Activated naive CD4-positive, alpha-beta T cell treated with anti-CD3 and anti-CD28 coated beads for 36 hours (primary cell): ENCODE data around the gene EP300. TPM values are rescaled to one million over a fixed set of nuclear protein-coding genes. Genes with fewer than 3 reads are reported as not detected.

Experiments used
- CTCF ChIA-PET: fragments of 350-600 bp; sonication (Branson Sonifier 250); formaldehyde crosslinking; loops from one replicate; lab custom pipeline; 2021; ENCODE audit warnings: antibody characterized with exemption; lab: Charles Lee
- DNase-seq: peaks from one replicate; pipeline ENCODE4 v3.0.0-alpha.2; 2020
- H3K27ac Mint-ChIP-seq: one replicate; pipeline ENCODE4 v1.8.0; 2021; ENCODE audit warnings: mild to moderate bottlenecking, mixed read lengths
- H3K27me3 Mint-ChIP-seq: one replicate; pipeline ENCODE4 v1.8.0; 2021; ENCODE audit warnings: low read depth, mixed read lengths
- H3K36me3 Mint-ChIP-seq: one replicate; pipeline ENCODE4 v1.8.0; 2021; ENCODE audit warnings: low read depth, mixed read lengths
- H3K4me1 Mint-ChIP-seq: one replicate; pipeline ENCODE4 v1.8.0; 2021; ENCODE audit warnings: low read depth, mixed read lengths
- H3K4me3 Mint-ChIP-seq: one replicate; pipeline ENCODE4 v1.8.0; 2021; ENCODE audit warnings: mild to moderate bottlenecking, moderate library complexity, mixed read lengths
- H3K9me3 Mint-ChIP-seq: one replicate; pipeline ENCODE4 v1.8.0; 2021; ENCODE audit warnings: mixed read lengths
- intact Hi-C: fragments of 100-400 bp; cut with micrococcal nuclease; formaldehyde crosslinking; loops from one replicate; pipeline ENCODE4 v1.15.1; 2023
- total RNA-seq, 2 experiments: library from RNA; stranded (reverse); gene quantifications; one replicate each; pipeline ENCODE4 v1.2.3, GENCODE V29; 2021

EP300 gene
- total RNA-seq, 2 experiments from 2014 or later, result 37.2 to 38.4 TPM

DNA sequence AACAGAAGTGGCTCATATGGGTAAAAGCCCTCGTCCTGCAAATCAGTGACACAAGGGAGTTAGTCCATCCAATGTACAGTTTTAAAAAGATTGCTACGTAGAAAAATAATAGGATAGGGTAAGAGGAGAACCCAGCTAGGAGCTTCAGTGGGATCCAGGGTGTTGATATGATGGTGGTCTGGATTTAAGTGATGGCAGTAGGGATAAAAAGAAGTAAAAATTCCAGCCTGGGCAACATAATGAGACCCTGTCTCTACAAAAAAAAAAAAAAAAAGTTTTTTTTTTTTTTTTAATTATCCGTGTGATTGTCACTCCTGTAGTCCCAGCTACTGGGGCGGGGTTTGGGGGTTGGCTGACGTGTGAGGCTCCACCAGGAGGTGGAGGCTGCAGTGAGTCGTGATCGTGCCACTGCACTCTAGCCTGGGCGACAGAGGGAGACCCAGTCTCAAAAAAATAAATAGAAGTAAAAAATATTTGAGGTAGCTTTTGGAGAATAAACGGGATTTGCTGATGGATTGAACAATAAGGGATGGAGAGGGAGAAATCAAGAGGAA, 105.7 kb downstream of the EP300 start:
- H3K36me3 Mint-ChIP-seq, result no peaks in the 10 kb centered on the region
- CTCF ChIA-PET, result interaction anchor here (1.5 to 2.4 kb wide), 2 partner anchors 17 to 39 kb away, joined by 3 to 9 read pairs; no protein-coding TSS in a partner anchor
- no peaks in the 10 kb centered on the region for H3K9me3 Mint-ChIP-seq
- H3K27me3 Mint-ChIP-seq, result no peaks in the 10 kb centered on the region
- peaks cover 8% of the 10 kb centered on the region for H3K4me1 Mint-ChIP-seq
- DNase-seq, result peak; percentile 80
- H3K4me3 Mint-ChIP-seq, result peak overlapping the region; percentile 80
- intact Hi-C loops, result loop anchor here (2.0 kb wide), 1 partner anchor 19 kb away; no protein-coding TSS in a partner anchor
- no peak overlapping the region for H3K27ac Mint-ChIP-seq

DNA sequence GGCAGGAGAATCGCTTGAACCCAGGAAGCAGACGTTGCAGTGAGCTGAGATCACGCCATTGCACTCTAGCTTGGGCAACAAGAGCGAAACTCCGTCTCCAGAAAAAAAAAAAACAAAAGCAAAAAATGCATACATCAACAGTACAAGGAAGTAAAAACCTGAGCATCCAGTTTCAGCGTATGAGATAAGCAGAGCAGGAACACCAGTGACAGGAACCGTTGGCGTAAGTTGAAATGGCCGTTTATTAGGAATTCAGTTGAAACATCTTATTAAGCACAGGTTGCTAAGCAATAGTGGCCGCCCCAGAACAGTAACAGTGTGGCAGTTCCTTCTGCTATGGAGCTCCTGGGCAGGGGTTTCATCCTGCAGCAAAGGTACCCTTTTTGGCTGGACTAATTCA, 108.7 kb downstream of the EP300 start:
- CTCF ChIA-PET, result no interaction called here
- Mint-ChIP-seq H3K27me3 (no peaks in the 10 kb centered on the region), H3K36me3 (peaks cover 3% of the 10 kb centered on the region), H3K27ac (no peak overlapping the region), H3K4me3 (no peak overlapping the region), H3K4me1 (peaks cover 22% of the 10 kb centered on the region), H3K9me3 (no peaks in the 10 kb centered on the region)
- intact Hi-C loops, result no loop called here
- no peak for DNase-seq

DNA sequence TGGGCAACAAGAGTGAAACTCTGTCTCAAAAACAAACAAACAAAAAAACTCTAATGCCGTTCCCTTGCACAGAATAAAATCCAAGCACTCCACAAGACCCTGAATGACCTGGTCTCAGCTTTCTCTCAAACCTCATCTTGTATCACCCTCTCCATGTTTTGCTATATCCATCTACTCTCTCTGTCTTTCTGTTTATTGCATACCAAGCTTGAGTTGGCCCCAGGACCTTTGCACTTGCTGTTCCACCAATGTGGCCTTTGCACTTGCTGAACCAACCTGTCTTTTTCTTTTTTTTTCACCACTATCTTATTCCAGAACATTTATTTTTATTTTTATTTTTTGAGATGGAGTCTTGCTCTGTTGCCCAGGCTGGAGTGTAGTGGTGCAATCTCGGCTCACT, 110.7 kb downstream of the EP300 start:
- intact Hi-C loops, result no loop called here
- H3K27me3 Mint-ChIP-seq, result no peaks in the 10 kb centered on the region
- no peak overlapping the region for H3K27ac Mint-ChIP-seq
- peaks cover 31% of the 10 kb centered on the region for H3K4me1 Mint-ChIP-seq
- H3K9me3 Mint-ChIP-seq, result no peaks in the 10 kb centered on the region
- no peak overlapping the region for H3K4me3 Mint-ChIP-seq
- CTCF ChIA-PET, result no interaction called here
- DNase-seq, result no peak
- peaks cover 3% of the 10 kb centered on the region for H3K36me3 Mint-ChIP-seq

DNA sequence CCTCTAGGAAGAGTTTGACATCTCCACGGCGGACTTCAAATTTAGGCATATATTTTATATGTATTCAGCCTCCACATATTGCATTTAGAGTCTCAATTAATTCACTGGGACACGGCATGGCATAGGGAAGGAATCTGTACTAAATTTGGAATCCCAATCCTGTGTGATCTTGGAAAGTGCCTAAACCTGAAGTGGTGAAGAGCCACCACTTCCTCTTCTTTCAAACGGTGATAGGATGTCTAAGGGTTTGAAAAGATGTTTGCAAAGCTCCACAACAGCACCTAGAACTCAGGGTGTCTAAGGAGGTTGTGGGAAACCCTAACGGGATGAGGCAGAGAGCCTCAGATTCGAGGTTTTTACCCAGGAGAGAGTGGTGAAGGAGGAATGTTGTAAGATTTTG, 111.7 kb downstream of the EP300 start:
- CTCF ChIA-PET, result no interaction called here
- Mint-ChIP-seq H3K4me3 (no peak overlapping the region), H3K27me3 (no peaks in the 10 kb centered on the region), H3K27ac (no peak overlapping the region), H3K4me1 (peaks cover 28% of the 10 kb centered on the region), H3K9me3 (no peaks in the 10 kb centered on the region), H3K36me3 (peaks cover 3% of the 10 kb centered on the region)
- no peak for DNase-seq
- intact Hi-C loops, result no loop called here

DNA sequence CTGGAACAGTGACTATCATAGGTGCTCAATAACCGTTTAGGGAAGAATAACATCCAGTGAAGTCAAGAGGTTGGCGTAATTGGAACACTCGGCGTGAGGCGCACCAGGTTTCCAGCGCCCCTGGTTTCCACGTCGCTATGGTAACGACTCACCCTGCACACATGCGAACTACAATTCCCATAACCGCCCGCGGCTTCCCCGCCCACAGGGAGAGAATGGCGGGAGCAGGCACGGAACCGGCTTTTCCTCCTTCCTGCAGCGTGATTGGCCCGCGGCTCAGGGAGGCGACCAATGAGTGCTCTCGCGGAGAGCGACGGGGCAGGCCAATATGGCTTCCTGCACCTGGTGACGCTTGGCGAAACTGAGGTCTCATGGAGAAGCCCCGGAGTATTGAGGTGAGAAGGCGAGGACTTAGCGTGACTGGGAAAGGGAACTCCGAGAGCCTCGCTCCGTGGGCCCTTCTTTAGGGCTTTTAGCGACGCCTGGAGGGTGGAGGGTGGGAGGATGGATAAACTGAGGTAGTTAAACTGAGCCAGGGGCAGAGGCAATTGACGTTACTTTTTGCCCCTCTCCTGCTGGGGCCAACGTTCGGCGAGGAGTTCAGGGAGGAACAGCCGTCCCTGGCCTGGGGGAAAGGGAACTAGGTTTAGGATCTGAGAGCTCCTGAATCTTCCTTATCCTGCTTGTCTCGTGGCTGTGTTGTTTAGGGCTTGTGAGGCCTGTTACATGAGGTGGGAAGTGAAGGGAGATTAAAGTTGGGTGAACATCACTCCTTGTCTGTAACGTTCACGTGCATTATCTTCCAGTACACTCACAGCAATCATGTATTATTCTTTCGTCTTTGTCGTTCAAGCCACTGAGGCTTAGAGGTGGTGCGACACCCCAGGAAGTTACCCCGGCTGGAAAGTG, 112.9 kb downstream of the EP300 start, which contains the start of gene L3MBTL2:
Gene L3MBTL2 (plus strand): TSS at position 321 of the 909 bp plus-strand sequence. CDS start 51 bp downstream, at position 372.
- CTCF ChIA-PET, result no interaction called here
- Mint-ChIP-seq H3K27ac (peak within 1 kb of the TSS; percentile 86), H3K4me3 (peak within 1 kb of the TSS; percentile 88)

DNA sequence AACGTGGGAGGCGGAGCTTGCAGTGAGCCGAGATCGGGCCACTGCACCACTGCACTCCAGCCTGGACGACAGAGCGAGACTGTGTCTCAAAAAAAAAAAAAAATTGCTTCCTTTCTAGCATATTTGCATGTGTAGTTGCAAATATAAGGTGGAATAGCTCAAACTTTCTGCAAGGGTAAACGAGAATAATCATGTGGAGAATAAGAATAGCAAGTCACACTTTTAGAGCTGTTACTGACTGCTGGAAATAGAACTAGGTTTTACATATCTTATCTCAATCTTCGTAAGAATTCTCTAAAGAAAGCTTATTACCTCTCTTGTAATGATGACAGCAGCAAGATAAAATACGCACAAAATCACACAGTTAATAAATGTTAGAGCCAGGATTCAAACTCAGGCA, 114.3 kb downstream of the EP300 start:
- CTCF ChIA-PET, result interaction anchor here (1.3 to 1.7 kb wide), 2 partner anchors 31 to 284 kb away, joined by 8 to 9 read pairs; no protein-coding TSS in a partner anchor
- H3K27ac Mint-ChIP-seq, result peak overlapping the region; percentile 56
- H3K4me3 Mint-ChIP-seq, result peak overlapping the region; percentile 60
- H3K9me3 Mint-ChIP-seq, result no peaks in the 10 kb centered on the region
- H3K4me1 Mint-ChIP-seq, result peaks cover 33% of the 10 kb centered on the region
- no peak for DNase-seq
- H3K27me3 Mint-ChIP-seq, result no peaks in the 10 kb centered on the region
- H3K36me3 Mint-ChIP-seq, result peaks cover 13% of the 10 kb centered on the region
- intact Hi-C loops, result no loop called here

More for the DNA sequence above, 112.9 kb downstream of the EP300 start, which contains the start of gene L3MBTL2:
- no peaks in the 10 kb centered on the region for H3K9me3 Mint-ChIP-seq
- peaks cover 9% of the 10 kb centered on the region for H3K36me3 Mint-ChIP-seq
- peaks cover 33% of the 10 kb centered on the region for H3K4me1 Mint-ChIP-seq
- no peaks in the 10 kb centered on the region for H3K27me3 Mint-ChIP-seq
- DNase-seq, result peak; percentile 99
- intact Hi-C loops, result loop anchor here (1.0 kb wide), 7 partner anchors 12 to 416 kb away; partner anchors contain the start of genes ACO2, DESI1, RANGAP1 and RBX1

DNA sequence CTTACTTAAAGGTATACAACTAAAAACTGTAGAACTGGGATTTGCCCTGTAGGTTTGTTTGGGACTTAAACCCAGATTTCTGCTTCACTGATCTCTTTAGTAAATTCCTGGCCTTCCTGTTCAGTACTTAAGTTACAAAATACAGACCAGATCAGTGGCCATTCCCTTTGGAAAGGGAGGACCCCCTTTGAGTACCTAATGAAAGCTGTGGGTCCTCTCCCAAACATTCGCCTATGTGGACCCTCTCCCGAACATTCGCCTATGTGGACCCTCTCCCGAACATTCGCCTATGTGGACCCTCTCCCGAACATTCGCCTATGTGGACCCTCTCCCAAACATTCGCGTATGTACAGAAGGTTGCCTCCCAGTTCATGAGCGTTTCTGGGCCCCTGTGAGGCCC, 123.0 kb downstream of the EP300 start:
- H3K27me3 Mint-ChIP-seq, result no peaks in the 10 kb centered on the region
- intact Hi-C loops, result loop anchor here (5.0 kb wide), 1 partner anchor 293 kb away; no protein-coding TSS in a partner anchor
- H3K27ac Mint-ChIP-seq, result no peak overlapping the region
- no peak for DNase-seq
- no peak overlapping the region for H3K4me3 Mint-ChIP-seq
- H3K36me3 Mint-ChIP-seq, result peaks cover 37% of the 10 kb centered on the region
- peaks cover 28% of the 10 kb centered on the region for H3K4me1 Mint-ChIP-seq
- CTCF ChIA-PET, result no interaction called here
- no peaks in the 10 kb centered on the region for H3K9me3 Mint-ChIP-seq

DNA sequence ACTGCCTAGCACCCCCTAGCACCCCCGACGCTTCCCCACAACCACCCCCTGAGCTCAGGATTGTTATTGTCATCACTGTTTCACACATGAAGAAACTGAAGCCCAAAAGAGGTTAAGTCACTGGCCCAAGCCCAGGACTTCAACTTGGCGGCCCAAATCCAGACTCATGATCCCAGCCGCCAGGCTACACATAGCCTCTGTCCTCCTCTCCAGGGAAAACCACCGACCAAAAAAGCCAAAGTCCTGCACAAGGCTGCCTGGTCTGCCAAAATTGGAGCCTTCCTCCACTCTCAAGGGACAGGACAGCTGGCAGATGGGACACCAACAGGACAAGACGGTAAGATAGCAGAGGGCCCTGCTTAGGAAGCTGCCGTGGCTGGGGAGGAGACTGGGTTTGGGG, 123.5 kb downstream of the EP300 start:
- H3K4me3 Mint-ChIP-seq, result no peak overlapping the region
- H3K36me3 Mint-ChIP-seq, result peaks cover 37% of the 10 kb centered on the region

DNA sequence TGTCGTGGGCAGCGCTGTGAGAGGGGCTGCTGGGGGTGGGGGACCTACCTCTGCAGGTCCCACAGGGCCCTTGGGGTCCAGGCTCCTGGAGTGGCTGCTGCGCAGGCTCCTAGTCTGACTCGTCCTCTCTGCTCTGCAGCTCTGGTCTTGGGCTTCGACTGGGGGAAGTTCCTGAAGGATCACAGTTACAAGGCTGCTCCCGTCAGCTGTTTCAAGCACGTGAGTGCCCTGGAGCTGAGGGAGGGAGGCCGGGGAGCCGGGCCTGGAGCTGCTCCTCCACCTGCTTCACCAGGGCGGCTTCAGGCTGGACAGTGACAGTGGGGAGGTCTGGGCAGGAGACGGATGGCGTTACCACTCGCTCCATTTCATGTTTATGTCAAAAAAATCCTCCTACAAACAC, 124.6 kb downstream of the EP300 start:
- CTCF ChIA-PET, result interaction anchor here (1.1 kb wide), 2 partner anchors 20 to 294 kb away, joined by 4 to 5 read pairs; no protein-coding TSS in a partner anchor
- Mint-ChIP-seq H3K27ac (peak overlapping the region; percentile 90), H3K4me3 (peak overlapping the region; percentile 47), H3K9me3 (no peaks in the 10 kb centered on the region), H3K27me3 (no peaks in the 10 kb centered on the region), H3K36me3 (peaks cover 40% of the 10 kb centered on the region), H3K4me1 (peaks cover 28% of the 10 kb centered on the region)
- DNase-seq, result no peak
- intact Hi-C loops, result loop anchor here (1.0 to 5.0 kb wide), 8 partner anchors 12 to 295 kb away; partner anchors contain the start of genes L3MBTL2 and RBX1

More for the DNA sequence above, 123.5 kb downstream of the EP300 start:
- Mint-ChIP-seq H3K9me3 (no peaks in the 10 kb centered on the region), H3K27me3 (no peaks in the 10 kb centered on the region), H3K27ac (peak overlapping the region; percentile 90), H3K4me1 (peaks cover 28% of the 10 kb centered on the region)
- intact Hi-C loops, result loop anchor here (2.0 to 5.0 kb wide), 2 partner anchors 17 to 294 kb away; no protein-coding TSS in a partner anchor
- CTCF ChIA-PET, result no interaction called here
- no peak for DNase-seq

DNA sequence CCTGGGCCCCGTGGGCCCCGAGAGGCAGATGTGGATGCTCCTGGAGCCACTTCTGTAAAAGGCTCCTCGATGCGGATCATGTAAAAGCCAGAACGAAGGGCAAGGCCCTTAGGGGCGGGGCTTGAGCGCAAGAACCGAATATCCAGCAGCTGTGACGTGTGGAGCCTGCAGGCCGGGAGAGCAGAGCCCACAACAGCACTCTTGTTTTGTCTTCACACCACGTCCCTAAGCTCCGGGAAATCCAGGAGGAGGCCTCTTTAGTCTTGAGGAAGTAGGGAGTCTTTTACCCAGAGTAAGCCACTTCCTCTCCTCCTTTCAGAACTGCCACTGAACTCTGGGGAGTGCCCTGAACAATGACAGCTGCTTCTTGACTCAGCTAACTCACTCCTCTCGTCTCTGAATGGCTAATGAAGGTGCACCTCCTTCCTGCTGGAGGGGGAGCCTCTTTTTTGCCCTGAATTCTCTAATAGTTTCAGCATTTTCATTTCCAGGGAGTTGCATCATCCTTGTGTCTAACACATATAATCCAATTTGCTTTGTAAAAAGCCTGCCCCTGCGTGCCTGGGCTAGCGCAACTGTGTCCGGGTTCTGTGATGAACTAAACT, 125.3 kb downstream of the EP300 start:
- CTCF ChIA-PET, result interaction anchor here (1.1 kb wide), 3 partner anchors 19 to 295 kb away, joined by 3 to 5 read pairs (median 4); no protein-coding TSS in a partner anchor
- Mint-ChIP-seq H3K36me3 (peaks cover 38% of the 10 kb centered on the region), H3K27me3 (no peaks in the 10 kb centered on the region), H3K4me3 (peak overlapping the region; percentile 63), H3K4me1 (peaks cover 28% of the 10 kb centered on the region), H3K27ac (peak overlapping the region; percentile 90), H3K9me3 (no peaks in the 10 kb centered on the region)
- intact Hi-C loops, result loop anchor here (1.0 to 5.0 kb wide), 8 partner anchors 12 to 295 kb away; partner anchors contain the start of genes L3MBTL2 and RBX1
- peak; percentile 84 for DNase-seq

DNA sequence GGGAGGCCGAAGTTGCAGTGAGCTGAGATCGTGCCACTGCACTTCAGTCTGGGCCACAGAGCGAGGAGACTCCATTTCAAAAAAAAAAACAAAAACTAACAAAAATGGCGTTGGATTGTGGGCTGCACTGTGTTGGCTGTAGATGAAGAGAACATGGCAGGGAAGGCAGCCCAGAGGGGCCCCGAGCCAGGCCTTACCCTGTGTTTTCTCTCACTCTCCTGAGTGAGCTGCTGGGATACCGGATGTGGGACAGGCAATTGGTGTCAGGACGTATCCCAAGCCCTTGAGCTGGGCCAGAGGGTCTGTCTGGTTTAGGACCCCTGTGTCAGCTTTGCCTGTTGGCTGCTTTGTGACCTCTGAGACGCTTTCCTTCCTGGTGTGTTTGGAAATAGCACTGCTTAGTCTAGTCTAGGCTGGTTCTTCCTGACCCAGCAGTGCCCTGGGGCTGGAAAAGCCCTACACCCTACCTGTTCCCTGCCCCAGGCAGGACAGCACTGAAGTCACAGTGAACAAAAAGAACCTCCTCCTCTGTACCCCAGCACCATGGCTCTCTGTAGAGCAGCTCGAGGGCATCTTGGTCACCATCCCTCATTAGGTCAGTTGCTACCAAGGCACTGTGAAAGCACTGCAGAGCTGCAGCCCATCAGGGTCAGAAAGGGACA, 130.6 kb downstream of the EP300 start:
- no peaks in the 10 kb centered on the region for H3K9me3 Mint-ChIP-seq
- intact Hi-C loops, result no loop called here
- peaks cover 5% of the 10 kb centered on the region for H3K4me1 Mint-ChIP-seq
- H3K4me3 Mint-ChIP-seq, result no peak overlapping the region
- H3K27ac Mint-ChIP-seq, result no peak overlapping the region
- H3K36me3 Mint-ChIP-seq, result peaks cover 32% of the 10 kb centered on the region
- no peak for DNase-seq
- CTCF ChIA-PET, result interaction anchor here (0.7 to 1.6 kb wide), 2 partner anchors 15 to 408 kb away, joined by 3 to 8 read pairs; no protein-coding TSS in a partner anchor
- no peaks in the 10 kb centered on the region for H3K27me3 Mint-ChIP-seq
